NCI-H1694 (cell line): ENCODE results near the gene PRRX1.

Source experiments
- DNase-seq: peaks from one replicate; lab custom pipeline; 2025; lab: John Stamatoyannopoulos, UW

Gene PRRX1

DNA sequence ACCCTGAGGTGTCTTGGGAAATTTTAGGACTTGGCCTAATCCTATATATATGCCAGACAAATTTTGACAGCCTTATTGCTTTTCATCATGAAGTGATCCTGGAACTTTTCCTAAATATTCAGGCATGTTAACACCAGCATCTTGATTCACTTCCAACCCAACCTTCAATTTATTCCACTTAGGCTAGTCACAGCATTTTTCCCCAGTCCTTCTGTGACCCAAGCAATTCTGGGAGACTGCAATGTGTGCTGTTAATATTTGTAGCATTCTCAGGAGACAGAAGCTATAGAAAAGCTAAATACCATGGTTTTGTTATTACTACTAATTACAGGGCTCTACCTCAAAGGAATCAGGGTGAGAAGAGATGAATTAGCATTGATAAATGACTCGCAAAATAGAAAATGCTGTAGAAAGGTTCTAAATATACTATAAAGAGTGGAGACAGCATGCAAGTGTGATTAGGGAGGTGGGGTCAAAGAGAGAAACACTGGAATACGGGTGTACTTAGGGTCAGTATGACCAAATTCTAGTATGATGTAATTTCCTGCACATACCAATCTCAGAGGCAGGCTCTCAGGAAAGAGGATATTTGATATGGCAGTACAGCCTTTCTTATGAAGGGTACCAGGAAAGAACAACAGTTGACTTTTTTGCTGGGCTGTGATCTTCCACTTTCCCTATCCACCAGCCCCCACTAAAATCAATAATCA, 29.1 kb downstream of the PRRX1 start:
- DNase-seq: no peak

DNA sequence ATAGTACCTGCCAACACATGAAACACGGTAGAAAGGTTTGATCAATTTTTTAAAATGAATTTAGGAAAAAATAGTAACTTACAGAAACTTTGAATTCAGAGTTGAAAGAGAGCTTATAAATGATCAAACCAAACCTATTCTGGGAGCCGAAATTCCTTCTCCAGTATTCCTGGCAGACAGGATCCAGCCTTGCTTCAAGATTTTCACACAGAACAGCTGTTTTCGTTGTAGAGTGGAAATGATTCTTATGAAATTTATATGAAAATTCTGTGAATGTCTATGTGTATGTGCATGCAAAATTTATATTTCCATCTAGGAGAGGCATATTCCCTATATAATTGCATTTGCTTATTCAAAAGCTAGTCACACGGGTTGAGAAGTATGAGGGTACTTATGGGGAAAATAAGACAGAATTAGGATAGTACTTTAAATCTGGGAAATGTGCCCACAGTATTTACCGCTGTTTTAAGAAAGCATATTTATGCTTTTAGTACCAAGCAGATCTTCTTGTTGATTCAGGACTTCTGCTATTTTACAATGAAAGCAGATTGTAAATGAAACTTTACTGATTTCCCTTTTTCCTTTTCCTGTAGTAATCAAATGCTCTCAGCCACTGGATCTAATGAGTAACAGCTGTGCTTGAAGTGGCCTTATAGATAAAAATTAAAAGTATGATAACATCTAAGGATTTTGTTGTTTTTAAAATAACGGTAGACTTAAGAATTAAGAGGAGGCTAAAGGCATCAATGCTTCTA, 30.4 kb downstream of the PRRX1 start:
- DNase-seq: no peak

DNA sequence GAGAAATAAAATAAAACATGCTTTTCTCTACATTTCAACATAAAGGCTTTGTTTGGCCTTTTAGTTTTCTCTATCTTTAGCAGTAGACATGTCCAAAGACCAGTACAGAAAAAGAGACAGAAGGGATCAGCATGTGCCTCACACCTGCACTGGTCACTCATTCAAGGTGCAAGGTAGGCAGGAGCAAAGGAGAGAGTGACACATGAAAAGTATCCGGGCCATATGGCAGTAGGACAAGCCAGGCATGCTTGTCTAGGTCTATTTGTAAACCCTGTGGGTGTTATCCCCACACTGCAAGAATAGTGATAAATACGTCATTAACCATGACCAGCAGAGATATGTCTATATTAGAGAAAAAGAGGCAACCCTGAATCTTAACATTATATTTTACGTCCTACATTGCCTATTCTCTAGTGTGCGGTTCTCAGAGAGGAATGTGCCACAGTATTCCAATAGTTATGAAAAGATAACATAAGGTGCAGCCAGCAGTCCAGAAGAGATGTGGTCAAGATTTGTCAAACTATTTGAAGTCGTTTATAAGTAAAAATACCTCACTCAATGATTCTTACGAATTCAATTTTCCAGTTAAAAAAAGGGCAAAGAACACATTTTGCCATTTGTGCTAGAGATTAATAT, 32.1 kb downstream of the PRRX1 start:
- DNase-seq: no peak

DNA sequence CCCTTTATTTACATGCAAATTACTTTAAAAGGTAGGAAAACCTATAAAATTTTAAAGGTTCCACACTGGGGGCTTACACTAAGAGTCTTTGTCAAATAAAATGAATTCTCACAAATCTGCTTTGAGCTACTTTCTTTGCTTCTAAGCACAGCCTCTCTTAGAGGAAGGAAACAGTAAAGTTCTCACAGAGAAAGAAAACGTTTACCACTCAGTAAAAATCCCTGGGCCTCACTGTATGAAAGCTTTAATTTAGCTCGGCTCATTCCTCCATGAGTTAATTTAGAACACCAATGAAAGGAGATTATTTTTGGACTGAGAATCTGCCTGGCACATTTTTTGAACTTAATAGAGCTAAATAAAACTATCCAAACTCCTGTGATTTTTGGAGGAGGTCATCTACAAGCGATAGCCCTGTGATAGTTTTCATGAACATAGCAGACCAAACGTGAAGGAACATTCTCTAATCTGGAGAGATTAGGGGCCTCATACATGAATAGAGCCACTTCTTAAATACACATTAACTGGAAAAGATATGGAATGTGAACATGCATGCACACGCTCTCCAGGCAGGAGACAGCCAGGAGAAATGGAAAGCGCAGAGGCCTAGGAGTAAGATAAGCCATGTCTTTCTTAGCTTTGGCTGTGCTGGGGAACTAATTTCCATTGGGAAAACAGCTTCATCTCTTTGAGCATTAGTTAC, 32.8 kb downstream of the PRRX1 start:
- no peak for DNase-seq

DNA sequence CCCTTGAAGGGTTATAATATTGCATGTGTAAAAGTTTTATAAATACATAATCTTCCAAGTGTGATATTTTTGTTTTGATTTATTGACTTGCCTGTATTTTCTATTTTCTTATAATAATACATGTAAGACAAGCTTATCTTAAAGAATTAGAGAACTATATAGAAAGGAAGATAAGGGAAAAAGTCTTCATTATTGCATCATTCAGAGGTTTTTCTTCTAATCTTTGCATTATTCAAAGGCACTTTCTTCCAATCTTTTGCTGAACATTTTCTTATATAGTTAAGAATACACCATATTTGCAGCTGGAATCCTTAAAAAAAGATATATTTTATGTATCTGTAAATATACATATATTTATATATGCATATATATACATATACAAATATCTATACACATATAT, 33.4 kb downstream of the PRRX1 start:
- no peak for DNase-seq

DNA sequence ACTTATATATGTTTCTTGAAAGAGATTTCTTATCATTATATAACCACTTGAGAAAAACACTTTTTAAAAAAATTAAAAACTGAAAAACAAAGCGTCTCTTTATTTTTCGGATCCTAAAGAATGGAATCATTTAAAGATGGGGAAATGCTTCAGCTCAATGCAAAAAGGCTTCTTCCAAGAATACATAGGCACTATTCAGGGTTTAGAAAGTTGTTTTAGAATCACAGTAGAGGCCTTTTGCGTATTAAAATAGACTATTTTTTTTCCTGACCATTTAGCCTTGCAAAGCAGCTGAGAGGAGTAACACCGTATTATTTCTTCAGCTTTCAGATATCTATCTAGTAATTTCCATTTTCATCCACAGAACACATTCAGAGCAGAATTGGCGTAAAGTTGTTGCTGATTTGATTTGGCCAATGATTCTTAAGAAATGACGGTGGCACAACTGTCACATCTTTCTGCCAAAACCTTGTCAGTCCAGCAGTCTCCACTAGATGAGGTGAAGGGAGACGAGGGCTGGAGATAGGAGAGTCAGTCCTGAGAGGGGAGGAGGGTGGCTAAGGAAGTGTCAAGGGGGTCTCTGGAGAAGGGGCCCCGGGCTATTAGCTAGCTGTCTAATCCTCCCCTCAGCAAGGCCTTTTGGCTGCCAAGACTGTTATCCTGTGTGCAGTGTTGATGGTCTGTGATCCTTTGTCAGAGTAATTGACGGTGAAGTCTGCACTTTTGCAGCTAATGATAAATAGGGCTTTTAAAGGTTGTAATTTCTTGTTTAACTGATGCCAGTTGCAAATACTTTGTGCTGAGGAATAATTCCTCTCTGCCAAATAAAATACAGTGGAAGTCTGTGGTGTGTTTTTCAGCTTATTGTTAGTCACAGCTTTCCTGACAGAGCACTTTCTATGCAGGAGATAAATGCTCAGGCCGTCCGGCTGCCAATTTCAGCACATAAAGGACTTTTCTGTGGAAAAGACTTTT, 34.7 kb downstream of the PRRX1 start:
- no peak for DNase-seq

DNA sequence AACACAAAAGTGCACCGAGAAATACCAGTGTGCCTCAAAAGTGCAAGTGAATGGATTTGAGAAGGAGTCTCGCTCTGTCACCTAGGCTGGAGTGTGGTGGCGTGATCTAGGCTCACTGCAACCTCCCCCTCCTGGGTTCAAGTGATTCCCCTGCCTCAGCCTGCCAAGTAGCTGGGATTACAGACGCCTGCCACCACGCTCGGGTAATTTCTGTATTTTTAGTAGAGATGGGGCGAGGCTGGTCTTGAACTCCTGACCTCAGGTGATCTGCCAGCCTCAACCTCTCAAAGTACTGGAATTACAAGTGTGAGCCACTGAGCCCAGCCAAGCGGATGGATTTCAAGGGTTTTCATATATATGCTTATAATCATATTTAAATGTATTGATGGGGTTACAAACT, 35.8 kb downstream of the PRRX1 start:
- no peak for DNase-seq

DNA sequence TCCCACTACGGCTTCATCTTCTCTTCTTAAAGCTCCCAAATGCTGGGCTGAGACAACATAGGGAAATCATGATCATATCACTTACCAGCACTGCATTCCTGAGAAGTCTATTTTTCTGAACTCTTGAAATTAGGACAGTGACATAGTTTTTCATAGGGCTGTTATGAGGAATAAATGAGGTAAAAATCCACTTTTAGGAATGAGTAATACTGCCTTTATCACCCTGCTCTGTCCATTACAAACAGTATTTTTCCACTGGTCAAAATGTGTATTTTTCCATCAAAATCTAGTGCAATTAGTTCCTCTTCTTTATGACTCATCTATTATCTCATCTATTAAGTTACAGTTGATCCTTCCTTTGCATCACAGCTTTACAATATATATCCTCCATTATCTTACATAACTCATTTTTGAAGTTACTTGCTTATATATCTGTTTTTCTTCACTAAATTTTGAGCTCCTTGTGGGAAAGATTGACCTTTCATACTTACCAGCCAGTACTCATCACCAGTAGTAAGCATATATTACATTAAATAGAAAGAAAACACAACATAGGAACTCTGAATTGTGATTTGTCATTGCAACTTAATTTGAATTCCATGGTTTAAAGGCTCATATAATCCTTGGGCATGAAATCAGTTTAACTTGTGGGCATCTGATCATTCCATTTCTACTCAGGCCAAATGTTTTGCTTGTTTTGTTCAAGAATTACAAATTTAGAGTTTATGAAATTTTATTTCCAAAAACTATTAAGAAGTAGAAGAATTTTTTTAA, 37.1 kb downstream of the PRRX1 start:
- DNase-seq: no peak

DNA sequence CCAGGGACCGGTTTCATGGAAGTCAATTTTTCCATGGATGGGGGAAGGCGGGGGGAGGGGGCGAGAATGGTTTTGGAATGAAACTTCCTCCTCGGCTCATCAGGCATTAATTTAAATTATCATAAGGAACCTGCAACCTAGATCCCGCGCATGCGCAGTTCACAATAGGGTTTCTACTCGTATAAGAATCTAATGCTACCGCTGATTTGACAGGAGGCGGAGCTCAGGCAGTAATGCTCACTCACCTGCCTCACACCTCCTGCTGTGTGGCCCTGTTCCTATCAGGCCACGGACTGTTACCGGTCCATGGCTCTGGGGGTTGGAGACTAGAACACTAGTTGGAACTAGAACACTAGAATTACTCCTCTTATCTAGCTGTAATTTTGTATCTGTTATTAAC, 38.0 kb downstream of the PRRX1 start:
- no peak for DNase-seq

DNA sequence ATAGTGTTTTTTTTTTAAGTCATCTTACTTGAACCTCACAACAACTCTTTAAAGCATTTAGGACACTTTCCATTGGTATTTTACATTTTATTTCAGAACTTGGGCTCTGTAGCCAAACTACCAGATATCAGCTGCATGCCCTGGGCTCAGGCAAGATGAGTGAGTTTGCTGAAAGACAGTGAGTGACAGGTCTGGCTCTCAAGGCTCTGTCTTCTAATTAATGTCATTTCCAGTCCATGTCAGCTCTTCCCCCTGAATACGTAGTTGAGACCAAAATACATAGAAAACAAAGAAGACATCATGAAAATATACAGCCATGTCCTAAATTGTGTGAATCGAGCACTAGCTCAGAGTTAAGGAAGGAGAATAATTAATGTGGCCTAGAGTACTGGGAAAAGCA, 39.7 kb downstream of the PRRX1 start:
- no peak for DNase-seq

DNA sequence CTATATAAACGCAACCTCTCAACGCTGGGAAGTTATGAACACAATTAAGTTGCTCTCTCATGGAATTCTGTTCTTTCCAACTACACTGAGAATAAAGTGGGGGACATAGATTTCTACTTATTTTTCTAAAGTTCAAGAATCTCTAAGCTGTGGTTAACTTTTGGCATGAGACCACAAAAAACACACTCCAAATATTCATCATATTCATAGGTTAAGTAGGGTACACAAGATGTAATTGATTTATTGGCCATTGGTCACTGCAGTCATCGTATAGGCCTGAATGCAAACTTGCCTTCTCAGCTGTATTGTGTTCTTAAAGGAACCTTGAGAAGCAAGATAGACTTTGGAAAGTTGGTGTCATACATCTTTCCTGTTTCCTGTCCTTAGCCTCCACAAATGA, 40.3 kb downstream of the PRRX1 start:
- DNase-seq: no peak

DNA sequence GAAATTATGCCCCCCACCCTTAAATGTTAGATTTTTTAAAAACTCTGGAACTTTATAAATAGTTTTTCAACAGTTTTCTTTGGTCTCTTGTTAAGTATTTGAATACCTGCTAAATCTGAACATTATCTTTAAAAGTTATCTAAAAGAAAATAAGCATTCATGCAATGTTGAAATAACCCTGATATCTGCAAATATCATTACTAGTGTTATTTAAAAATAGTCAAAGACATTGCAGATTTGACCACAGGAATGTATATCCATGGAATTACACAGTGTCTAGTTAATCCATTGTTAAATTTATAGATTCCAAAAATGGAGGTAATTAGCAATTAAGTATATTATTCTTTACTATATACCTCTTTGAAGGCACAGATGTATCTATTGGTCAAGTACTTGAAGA, 42.0 kb downstream of the PRRX1 start:
- no peak for DNase-seq

DNA sequence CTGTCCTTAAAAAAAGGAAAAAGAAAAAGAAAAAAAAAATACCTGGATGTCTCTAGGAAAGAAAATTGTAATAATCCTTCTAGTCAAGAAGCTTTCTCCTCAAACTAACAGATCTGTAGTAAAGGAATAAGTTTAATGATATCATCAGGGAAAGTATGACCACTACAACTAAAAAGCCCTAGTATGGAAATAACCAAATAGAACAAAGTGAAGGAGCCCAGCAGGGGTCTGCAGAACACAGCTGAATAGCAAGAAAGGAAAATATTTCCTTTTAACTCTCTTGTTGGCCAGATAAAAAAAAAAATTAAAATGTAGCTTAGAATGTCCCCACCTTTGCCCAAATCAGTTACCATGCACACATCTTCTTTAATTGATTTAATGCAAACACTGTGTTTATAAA, 43.2 kb downstream of the PRRX1 start:
- no peak for DNase-seq

DNA sequence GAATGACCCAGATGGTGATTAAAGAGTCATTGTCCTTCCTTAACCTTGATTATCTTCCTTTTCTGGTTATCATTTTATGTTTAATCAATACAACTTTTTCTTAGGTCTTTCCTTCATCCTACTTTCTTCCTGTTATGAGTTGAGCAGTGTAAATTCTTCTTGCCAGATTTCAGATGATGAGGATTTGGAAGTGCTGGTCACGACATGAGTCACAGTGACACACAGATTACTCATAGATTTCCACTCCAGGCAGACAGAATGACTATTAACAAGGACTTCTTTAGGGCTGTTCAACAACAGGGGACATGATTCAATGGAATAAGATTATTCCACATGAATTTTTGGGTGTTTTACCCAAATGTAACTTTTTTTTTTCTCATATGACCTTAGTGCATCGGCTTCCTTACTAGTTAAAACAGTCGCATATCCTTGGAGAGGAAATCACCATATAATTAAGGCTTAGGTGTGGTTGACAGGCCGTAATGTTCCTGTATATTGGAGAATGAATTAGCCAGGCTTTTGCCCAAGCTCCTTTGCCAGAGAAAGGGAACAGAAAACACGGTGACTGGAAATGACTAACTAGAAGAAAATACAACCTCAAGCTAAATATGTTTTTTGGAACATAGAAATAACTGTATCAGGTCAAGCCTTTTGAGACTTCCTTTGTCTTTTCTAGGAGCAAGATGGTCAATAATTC, 44.2 kb downstream of the PRRX1 start:
- no peak for DNase-seq

DNA sequence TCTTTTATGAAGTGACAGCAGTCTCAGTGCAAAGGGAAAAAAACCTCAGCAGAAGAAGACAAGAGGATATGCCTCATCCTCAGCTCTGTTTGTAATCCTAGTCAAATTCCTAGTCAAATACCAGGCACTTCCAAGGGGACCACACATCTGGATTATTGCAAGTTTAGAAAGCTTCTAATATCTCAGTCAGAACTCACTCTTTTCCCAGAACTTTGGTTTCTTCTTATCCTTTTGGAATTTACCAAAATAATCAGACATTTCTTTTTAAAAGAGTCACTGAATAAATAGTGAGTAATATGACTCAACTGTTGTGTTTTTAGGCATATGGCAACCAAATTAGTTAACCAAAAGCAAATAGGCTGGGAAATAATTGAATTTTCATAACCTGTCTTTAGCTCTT, 47.8 kb downstream of the PRRX1 start:
- DNase-seq: no peak

DNA sequence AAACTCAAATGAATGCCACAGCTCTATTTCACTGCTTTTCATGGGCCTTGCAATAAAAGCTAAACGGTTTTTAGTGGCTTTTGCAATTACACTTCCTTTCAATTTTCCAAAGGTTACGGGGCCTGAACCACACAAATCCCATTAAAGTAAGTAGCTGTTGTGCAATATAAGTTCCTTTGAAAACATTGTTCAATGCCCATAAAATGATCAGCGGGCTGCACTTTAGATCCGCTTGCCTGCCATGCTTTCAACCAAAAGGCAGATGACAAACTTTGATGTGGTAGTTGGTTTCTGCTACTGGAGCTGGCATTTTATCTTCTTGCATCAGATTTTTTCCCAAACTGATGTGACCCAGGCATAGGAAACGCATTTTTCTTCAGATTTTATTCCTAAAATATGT, 50.2 kb downstream of the PRRX1 start:
- no peak for DNase-seq

DNA sequence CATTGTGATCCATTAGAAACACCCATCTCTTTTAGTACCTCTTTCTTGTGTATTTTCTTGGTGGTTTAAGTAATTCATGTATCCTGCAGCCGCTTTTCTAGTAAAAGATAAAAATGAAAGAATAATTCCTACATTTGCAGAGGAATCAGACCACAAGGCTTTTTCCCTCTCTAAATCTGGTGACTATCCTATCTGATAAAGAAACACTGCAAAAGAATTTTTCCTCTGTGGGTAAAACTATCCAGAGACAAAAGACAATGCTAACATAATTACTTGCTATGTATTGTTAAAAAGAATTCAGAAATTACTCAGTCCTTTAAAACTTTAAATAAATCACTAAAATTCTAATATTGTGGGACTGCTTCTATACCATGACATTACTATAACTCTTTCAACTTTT, 51.0 kb downstream of the PRRX1 start:
- no peak for DNase-seq

DNA sequence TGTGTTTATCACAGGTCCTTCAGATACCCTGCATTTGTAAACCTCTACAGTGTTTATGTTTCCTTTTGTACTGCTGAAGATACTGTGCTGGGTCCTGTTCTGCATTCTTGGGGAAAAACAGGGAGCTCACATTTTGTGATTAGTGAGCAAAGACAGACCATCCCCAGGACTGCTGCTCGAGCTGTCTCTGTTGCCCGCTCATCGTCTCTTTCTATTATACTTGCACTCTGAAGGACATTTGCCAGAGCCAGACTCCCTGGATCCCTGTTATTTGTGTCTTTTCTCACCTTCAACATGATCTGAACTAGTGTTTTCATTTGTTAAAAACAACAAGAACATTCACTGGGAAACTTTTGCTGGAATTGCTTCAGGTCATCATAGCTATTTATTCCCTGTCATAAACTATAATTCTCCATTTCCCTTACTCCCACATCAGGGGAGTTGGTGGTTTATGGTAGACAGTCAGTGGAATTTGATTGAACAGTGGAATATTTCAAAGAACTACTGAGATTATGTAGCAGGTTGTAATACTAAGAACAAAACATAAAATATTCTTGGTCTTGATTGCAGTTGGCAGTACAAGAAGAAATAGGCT, 53.0 kb downstream of the PRRX1 start:
- DNase-seq: no peak

DNA sequence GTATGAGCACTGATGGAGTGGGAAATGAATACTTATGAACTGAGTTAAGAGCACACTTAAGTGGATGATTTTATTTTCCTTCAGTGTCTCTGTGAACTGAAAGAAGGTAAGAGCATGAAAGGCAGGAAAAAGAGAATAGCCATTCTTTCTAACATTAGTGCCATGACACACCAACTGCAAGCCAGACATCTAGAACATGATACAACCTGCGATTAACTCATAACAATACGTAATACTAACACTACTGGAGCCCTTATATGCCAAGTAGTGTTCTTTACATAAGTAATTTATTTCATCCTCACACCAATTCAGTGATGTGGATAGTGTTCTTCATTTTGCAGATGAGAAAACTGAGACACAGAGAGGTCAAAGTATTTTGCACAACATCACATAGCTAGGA, 56.7 kb downstream of the PRRX1 start:
- DNase-seq: no peak

DNA sequence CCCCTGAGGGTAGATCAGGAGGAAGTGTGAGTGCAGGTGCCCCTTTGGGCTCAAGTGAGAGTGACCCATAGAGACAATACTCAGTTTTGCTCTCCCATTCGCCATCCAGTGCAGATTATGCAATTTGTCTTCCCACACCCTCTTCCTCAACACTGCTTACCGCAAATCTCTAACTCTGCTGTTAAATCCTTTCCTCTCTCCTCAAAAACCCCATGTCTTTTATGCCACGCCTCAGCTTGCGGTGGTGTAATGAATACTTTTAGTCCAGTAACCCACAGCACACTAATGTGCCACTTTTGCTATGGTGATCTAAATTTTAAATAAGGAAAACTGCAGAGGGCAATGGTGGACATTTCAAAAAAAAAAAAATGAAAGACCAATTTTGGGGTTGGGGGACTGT, 57.7 kb downstream of the PRRX1 start:
- no peak for DNase-seq
